CD4-positive, alpha-beta memory T cell (primary cell): Measurements from ENCODE around the gene NUDT12. TPM values are rescaled to one million over a fixed set of nuclear protein-coding genes. Genes with fewer than 3 reads are reported as not detected.

Experiments used
- CTCF ChIA-PET: fragments of 350-600 bp; sonication (Branson Sonifier 250); formaldehyde crosslinking; loops from one replicate; lab custom pipeline; 2021; ENCODE audit warnings: inconsistent platforms; ENCODE audit not compliant: partially characterized antibody; lab: Charles Lee
- POLR2A ChIA-PET: fragments of 350-600 bp; sonication (Branson Sonifier 250); formaldehyde crosslinking; loops from one replicate; lab custom pipeline; 2021; ENCODE audit not compliant: partially characterized antibody; lab: Charles Lee
- DNase-seq, 5 donors: peaks; one replicate each; pipeline versions ENCODE4 v3.0.0 to v3.0.0-alpha.2; 2020 to 2022; ENCODE audit warnings: mixed read lengths in 1 of 5
- H3K27ac ChIP-seq: one replicate; pipeline ENCODE4 v1.7.0; 2013; ENCODE audit warnings: low read depth, low read length
- H3K27me3 ChIP-seq: 2 replicates; pipeline ENCODE4 v1.7.0; 2013; ENCODE audit warnings: mild to moderate bottlenecking, low read length, moderate library complexity; ENCODE audit not compliant: insufficient read depth
- H3K36me3 ChIP-seq: 2 replicates; pipeline ENCODE4 v1.7.0; 2013; ENCODE audit warnings: mild to moderate bottlenecking, low read length, moderate library complexity; ENCODE audit not compliant: insufficient read depth
- H3K4me1 ChIP-seq: 2 replicates; pipeline ENCODE4 v1.7.0; 2013; ENCODE audit warnings: mild to moderate bottlenecking, low read length, moderate library complexity; ENCODE audit not compliant: insufficient read depth
- H3K4me3 ChIP-seq, 2 donors: one replicate each; pipeline ENCODE4 v1.7.0; 2013; ENCODE audit warnings: low read length in 2 of 2, mild to moderate bottlenecking in 1 of 2
- H3K9me3 ChIP-seq, 2 donors: one replicate each; pipeline ENCODE4 v1.7.0; 2013; ENCODE audit warnings: low read length in 2 of 2, control low read depth in 1 of 2; ENCODE audit not compliant: control insufficient read depth in 1 of 2
- H3K27ac Mint-ChIP-seq, 7 donors: one replicate each; pipeline ENCODE4 v1.8.0; 2020 to 2021; ENCODE audit warnings: mixed read lengths in 7 of 7, mild to moderate bottlenecking in 6 of 7, inconsistent platforms in 3 of 7, moderate library complexity in 3 of 7
- H3K27me3 Mint-ChIP-seq, 2 donors: one replicate each; pipeline ENCODE4 v1.8.0; 2020 to 2021; ENCODE audit warnings: mixed read lengths in 2 of 2
- H3K36me3 Mint-ChIP-seq, 2 donors: one replicate each; pipeline ENCODE4 v1.8.0; 2020 to 2021; ENCODE audit warnings: mixed read lengths in 2 of 2, inconsistent platforms in 1 of 2, mild to moderate bottlenecking in 1 of 2
- H3K4me1 Mint-ChIP-seq, 4 donors: one replicate each; pipeline ENCODE4 v1.8.0; 2020 to 2021; ENCODE audit warnings: mixed read lengths in 4 of 4, mild to moderate bottlenecking in 1 of 4
- H3K4me3 Mint-ChIP-seq, 8 donors: one replicate each; pipeline ENCODE4 v1.8.0; 2020 to 2021; ENCODE audit warnings: mixed read lengths in 8 of 8, mild to moderate bottlenecking in 7 of 8, moderate library complexity in 6 of 8, inconsistent platforms in 3 of 8
- H3K9me3 Mint-ChIP-seq, 8 donors: one replicate each; pipeline ENCODE4 v1.8.0; 2020 to 2021; ENCODE audit warnings: mixed read lengths in 8 of 8, mild to moderate bottlenecking in 5 of 8, inconsistent platforms in 3 of 8, moderate library complexity in 1 of 8
- intact Hi-C: fragments of 100-400 bp; cut with micrococcal nuclease; formaldehyde crosslinking; loops from one replicate; pipeline ENCODE4 v1.15.1; 2023
- polyA plus RNA-seq, 2 donors: library from polyadenylated mRNA; unstranded; fragments of 300-500 nt; fragmentation: Illumina TruSeq; gene quantifications; one replicate each; pipeline ENCODE4 v1.2.3, GENCODE V29; 2021
- total RNA-seq, 2 experiments: library from RNA; stranded (reverse); gene quantifications; one replicate each; pipeline ENCODE4 v1.2.3, GENCODE V29; 2021

NUDT12 gene
- total and polyA plus RNA-seq, 4 experiments from 2014 or later: 0.61 to 2.8 (median 1.6) TPM

DNA sequence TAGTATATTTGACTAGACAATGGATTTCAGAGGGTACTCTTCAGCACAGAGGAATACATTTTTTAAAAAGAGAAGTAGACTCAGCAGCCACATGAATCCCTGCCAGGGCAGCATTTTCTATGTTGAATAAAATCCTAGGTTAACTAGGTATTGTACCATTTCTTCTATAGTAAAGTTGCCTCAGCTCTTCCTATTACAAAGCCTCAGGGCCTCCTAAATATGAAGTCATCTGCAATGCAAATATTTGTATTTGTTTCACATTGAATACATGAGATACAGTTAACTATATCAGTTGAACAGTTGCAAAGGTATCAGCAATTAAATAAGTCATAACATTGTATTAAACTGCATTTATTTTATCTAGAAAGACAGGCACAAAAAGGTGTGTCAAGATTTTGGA is 59.5 kb downstream of the NUDT12 start:
- H3K4me1 Mint-ChIP-seq: no peaks in the 10 kb centered on the region
- H3K27ac Mint-ChIP-seq: no peak overlapping the region
- Histone ChIP-seq H3K27ac (no peak overlapping the region), H3K4me1 (no peaks in the 10 kb centered on the region), H3K27me3 (no peaks in the 10 kb centered on the region), H3K9me3 (no peaks in the 10 kb centered on the region), H3K4me3 (no peak overlapping the region), H3K36me3 (no peaks in the 10 kb centered on the region)
- H3K27me3 Mint-ChIP-seq: peaks cover 0 to 4% of the 10 kb centered on the region in 2 donors
- no peak overlapping the region for H3K4me3 Mint-ChIP-seq
- peaks cover 0 to 4% of the 10 kb centered on the region in 2 donors for H3K36me3 Mint-ChIP-seq
- no peak for DNase-seq
- POLR2A ChIA-PET: no interaction called here
- peaks cover 0 to 21% (median 8%) of the 10 kb centered on the region in 8 donors for H3K9me3 Mint-ChIP-seq
- CTCF ChIA-PET: no interaction called here
- intact Hi-C loops: no loop called here

DNA sequence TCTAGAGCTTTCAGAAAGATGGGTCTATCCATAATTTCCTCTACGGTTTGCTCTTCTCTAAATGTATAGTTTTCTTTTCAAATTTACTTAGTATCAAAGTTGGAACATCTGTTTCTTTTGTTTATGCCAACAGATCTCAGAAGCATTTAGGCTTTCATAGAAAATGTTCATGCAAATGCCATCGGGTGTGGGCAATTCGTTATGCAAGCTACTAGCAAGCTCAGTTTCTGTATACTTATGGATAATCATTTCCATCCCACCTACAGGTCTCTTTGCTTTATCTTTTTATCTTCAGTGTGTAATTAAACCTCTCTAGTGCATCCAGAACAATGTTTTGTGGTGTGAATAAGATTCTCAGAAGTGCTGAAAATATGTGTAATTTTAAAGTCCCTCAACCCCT is 59.9 kb downstream of the NUDT12 start:
- Mint-ChIP-seq H3K36me3 (peaks cover 0 to 4% of the 10 kb centered on the region in 2 donors), H3K27me3 (peaks cover 0 to 4% of the 10 kb centered on the region in 2 donors), H3K27ac (no peak overlapping the region), H3K9me3 (peaks cover 0 to 19% (median 8%) of the 10 kb centered on the region in 8 donors), H3K4me3 (no peak overlapping the region), H3K4me1 (no peaks in the 10 kb centered on the region)
- intact Hi-C loops: no loop called here
- Histone ChIP-seq H3K36me3 (no peaks in the 10 kb centered on the region), H3K27me3 (no peaks in the 10 kb centered on the region), H3K4me3 (no peak overlapping the region), H3K9me3 (no peaks in the 10 kb centered on the region), H3K27ac (no peak overlapping the region), H3K4me1 (no peaks in the 10 kb centered on the region)
- CTCF ChIA-PET: no interaction called here
- DNase-seq: no peak
- POLR2A ChIA-PET: no interaction called here
